ENCODE data around the gene FGFR2.

- TF ChIP-seq RAD21 (IDR thresholded peaks at IDR 0.05; ENCODE audit: low read depth) (no peak), EP300 (IDR thresholded peaks at IDR 0.05; ENCODE audit: borderline replicate concordance) (no peak), YY1 (IDR thresholded peaks at IDR 0.05; ENCODE audit: low read depth) (no peak), CREB1 (IDR thresholded peaks at IDR 0.05; ENCODE audit: low read depth) (no peak), NFIC (IDR thresholded peaks at IDR 0.05) (no peak), MAX (IDR thresholded peaks at IDR 0.05) (no peak), EGR1 (IDR thresholded peaks at IDR 0.05) (no peak), CEBPB (IDR thresholded peaks at IDR 0.05) (no peak), REST (IDR thresholded peaks at IDR 0.05; ENCODE audit: low read depth) (no peak), TEAD4 (IDR thresholded peaks at IDR 0.05) (no peak), TAF1 (IDR thresholded peaks at IDR 0.05; ENCODE audit: low read depth) (no peak), TCF12 (IDR thresholded peaks at IDR 0.05; ENCODE audit: low read depth) (no peak)
Measured at GRCh38 chr10:121645696-121646095, 47.5 kb upstream of the FGFR2 start.

All from Ishikawa (cell line).